ENCODE results near the gene PBX4.

Gene PBX4

GRCh38 chr19:19553670-19554069, 64.8 kb downstream of the PBX4 start:
- no peak for DNase-seq

GRCh38 chr19:19552798-19553197, 65.7 kb downstream of the PBX4 start:
- DNase-seq, result no peak

GRCh38 chr19:19551853-19552192, 66.7 kb downstream of the PBX4 start:
- no peak for DNase-seq

- no peak for DNase-seq
Observed at GRCh38 chr19:19550972-19551852, 67.3 kb downstream of the PBX4 start.

GRCh38 chr19:19550485-19550929, 68.0 kb downstream of the PBX4 start:
- no peak for DNase-seq

GRCh38 chr19:19549804-19550464, 68.6 kb downstream of the PBX4 start:
- no peak for DNase-seq

- no peak for DNase-seq
Observed at GRCh38 chr19:19548915-19549759, 69.3 kb downstream of the PBX4 start.

GRCh38 chr19:19547674-19548336, 70.7 kb downstream of the PBX4 start:
- DNase-seq, result no peak

GRCh38 chr19:19546751-19547162, 71.7 kb downstream of the PBX4 start:
- no peak for DNase-seq

GRCh38 chr19:19545707-19546106, 72.8 kb downstream of the PBX4 start:
- no peak for DNase-seq

- DNase-seq, result no peak
Observed at GRCh38 chr19:19544954-19545591, 73.4 kb downstream of the PBX4 start.

- DNase-seq, result no peak
Observed at GRCh38 chr19:19544257-19544953, 74.1 kb downstream of the PBX4 start.

GRCh38 chr19:19543640-19544039, 74.8 kb downstream of the PBX4 start:
- DNase-seq, result no peak

GRCh38 chr19:19543101-19543500, 75.4 kb downstream of the PBX4 start:
- DNase-seq, result no peak

GRCh38 chr19:19542507-19542906, 76.0 kb downstream of the PBX4 start:
- no peak for DNase-seq

GRCh38 chr19:19541616-19542015, 76.9 kb downstream of the PBX4 start:
- DNase-seq, result no peak

GRCh38 chr19:19540715-19541515, 77.6 kb downstream of the PBX4 start:
- peak in 1 of 3 experiments; percentile 19 for DNase-seq

- no peak for DNase-seq
Observed at GRCh38 chr19:19540064-19540714, 78.3 kb downstream of the PBX4 start.

GRCh38 chr19:19539698-19540063, 78.8 kb downstream of the PBX4 start:
- no peak for DNase-seq

GRCh38 chr19:19538785-19539166, 79.7 kb downstream of the PBX4 start:
- DNase-seq, result no peak

Measured in NCI-H1417 (cell line).